CD4-positive, alpha-beta T cell treated with Interleukin-17A for 4 hours (primary cell): Measurements from ENCODE around the gene HS6ST1.
"Not testable (repeated sequence)": the region's sequence is repeated elsewhere in the genome, so short reads cannot be mapped to it uniquely, and the experiment has no call there.

Experiments used
- DNase-seq: peaks from one replicate; pipeline ENCODE4 v3.0.0-alpha.2; 2020; ENCODE audit warnings: mixed read lengths

Gene HS6ST1

GRCh38 chr2:128321784-128322714 lies 3.4 kb upstream of the HS6ST1 start:
- peak; percentile 85 for DNase-seq

DNA sequence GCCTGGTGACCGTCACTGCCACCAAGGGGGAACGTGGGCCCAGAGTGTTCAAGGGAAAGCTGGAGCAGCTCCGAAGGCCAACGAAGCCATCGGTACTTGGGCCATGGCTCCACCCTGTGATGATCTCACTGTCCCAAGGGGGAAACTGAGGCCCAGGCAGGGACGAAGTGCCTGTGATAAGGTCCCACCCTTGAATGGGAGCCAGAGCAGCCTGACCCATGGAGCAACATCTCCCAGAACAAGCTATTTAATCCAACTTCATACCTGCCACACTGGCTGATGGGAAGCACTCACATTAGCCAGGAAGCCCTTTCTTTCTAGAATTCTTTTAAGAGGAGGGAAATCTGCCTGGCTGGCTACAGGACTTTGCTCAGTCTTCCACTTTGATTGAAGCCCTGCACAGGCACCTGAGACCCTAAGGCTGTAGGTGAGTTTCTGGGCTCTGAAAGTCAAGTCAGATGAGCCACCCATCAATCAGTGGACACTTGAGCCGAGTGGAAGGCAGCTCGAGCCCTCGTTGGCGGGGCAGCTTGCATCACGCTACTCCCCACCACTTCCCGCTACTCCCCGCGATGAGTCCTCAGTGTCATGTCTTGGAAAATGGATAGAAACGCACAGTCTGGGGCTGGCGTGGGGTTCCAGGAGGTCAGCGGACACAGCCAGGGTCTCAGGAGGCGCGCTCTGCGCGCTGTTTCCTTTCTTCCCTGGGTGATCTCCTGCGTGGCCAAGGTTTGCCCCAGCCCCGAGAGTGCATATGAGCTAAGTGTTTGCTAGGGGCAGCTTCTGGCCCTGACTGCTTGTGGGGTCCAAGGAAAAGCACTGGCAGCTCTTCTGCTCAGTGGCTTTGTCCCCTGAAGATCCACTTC lies 2.5 kb upstream of the HS6ST1 start:
- DNase-seq: peak; percentile 4

DNA sequence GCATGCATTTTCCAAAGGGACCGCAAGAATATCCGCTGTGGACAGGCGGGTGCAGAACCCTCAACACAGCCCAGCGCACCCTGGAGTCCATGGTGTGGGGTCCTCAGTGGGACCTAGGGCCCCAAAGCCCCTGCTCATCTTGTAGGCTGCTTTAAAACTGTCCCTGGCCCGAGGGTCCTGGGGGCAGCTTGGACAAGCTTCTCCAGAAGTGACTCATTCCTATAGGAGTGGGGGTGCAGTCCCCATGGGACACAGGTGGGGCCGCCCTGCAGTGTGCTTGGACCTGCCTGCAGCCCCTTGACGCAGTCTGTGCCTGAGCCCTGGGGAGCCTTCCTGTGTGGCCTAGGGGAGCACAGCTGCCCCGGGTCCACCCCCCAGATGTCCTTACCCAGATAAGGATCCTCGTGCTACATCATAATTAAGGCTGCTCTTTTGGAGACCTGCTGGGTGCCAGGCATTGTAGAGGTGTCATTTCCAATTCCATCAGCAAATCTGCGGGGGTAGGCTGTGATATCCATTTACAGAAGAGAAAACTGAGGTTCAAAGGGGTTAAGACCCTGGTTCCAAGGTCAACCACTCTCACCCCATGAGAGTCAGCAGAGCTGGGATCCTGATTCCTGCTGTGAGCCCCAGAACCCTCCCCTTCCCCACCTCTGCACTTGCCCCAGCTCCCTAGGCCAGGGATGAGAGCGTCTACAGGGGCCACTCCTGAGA lies 1.7 kb upstream of the HS6ST1 start:
- DNase-seq: no peak

- DNase-seq: no peak
Observed at GRCh38 chr2:128319631-128320191, 1.0 kb upstream of the HS6ST1 start.

- DNase-seq: peak; percentile 41
Observed at GRCh38 chr2:128318245-128318644, 423 bp downstream of the HS6ST1 start.

DNA sequence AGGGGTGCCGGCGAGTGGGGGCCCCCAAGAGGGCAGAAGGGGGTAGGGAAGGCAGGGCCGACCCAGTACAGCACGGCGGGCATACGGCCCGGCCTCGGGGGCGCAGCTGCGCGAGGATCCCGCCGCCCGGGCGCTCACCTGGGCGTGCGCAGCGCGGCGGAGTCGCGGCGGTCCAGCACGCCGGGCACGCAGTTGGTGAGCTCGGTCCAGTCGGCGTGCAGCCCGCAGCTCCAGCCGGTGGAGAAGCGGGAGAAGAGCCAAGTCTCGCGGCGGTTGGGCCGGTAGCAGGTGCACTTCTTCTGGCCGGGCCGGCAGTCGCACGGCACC lies 806 bp downstream of the HS6ST1 start:
- not testable (repeated sequence) for DNase-seq

DNA sequence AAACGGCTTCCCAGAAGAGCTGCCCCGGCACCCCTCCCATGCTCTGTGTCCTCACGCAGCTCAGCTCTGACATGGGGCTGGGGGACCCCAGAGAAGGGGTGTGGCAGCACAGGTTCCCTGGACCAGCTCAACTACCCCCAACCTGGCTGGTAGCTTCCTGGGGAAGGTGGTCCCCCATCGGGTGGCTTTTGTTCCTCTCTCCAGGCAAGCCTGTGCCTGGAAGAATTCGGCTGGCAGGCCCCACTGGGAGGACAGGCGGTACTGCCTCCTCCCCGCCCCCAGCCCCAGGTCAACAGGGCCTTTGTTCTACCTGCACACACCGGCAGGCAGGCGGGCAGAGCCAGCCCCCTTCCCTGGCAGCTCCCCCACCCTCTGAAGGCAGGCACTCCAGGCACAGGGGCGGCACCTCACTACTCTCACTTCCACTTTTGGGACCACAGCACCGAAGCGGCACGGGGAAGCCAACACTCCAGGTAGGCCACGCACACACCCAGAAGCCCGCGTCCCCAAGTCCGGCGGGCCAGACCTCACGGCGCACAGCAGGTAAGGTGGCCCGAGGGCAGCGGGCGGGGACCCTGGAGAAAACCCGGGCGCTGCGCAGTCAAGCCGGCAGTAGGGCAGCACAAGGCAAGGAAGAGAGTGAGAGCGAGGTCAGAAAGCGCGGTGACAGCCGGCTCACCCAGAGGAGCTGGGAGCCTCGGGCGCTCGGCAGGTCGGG lies 1.3 kb downstream of the HS6ST1 start:
- peak; percentile 29 for DNase-seq

- DNase-seq: peak; percentile 2
Observed at GRCh38 chr2:128316777-128317180, 1.9 kb downstream of the HS6ST1 start.

- DNase-seq: peak; percentile 7
Observed at GRCh38 chr2:128315829-128316776, 2.6 kb downstream of the HS6ST1 start.

DNA sequence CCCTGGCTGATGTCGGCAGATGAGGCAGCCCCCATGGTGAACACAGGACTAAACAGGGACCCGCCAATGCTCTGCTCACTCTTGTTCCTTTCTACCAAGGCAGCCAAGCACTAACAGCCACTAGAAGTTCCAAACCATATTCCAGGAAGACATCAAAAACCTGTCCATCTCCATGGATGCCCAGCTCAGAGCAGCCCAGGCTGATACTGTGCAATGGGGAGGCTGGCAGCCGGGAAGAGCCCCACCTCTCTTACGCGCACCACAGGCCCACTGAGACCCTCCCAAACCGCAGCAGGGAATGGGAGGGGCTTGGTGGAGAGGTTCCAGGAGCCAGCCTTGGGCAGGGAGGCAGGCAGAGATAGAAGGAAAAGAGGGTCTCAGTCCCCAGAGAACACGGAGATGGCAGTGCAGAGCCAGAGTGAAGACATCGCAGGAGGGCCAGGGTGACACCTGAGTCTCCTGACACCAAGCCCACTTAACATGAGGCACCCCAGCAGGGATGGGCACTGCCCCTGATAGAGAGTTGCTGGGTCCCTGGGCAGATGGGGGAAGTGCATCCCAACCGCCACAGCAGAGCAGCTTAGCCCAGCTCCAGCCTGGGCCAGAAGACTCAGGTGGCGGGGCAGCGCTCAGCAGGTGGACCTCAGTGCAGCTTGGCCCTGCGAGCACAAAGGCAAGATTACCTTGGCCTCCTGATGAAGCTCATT lies 3.4 kb downstream of the HS6ST1 start:
- DNase-seq: peak; percentile 2

DNA sequence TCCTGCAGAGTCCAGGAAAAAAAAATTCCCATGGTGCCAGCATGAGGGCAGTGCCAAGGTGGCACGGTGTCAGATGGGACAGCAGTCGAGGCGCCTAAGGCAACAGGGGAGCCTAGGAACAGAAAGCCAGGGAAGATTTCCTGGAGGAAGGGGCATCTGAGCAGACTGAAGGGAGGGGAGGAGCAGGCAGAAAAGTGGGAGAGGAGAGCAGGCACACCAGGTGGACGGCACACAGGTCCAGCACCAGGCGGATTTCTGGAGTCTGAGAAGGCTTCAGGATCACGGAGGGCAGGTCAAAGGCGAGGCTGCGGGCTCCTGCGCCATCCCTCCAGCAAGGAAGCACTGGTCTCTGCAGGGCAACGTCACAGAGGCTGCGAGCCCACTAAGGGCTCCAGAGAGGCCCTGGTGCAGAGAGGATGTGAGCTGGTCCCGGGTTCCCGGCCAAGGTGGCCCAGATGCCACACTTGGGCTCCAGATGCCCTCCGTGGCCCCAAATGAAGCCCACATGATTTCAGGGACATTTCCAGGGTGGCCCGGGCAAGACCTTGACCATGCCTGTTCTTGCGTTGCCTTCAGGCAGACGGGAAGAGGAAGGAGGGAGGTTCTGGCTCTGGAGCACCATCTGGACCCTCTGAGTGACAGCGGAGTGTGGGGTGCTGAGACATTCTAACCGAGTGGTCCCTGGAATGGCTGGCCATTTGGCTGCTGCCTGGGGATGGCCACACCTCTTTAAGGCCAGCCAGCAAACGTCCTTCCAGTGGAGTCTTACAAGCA lies 4.1 kb downstream of the HS6ST1 start:
- DNase-seq: peak; percentile 2

DNA sequence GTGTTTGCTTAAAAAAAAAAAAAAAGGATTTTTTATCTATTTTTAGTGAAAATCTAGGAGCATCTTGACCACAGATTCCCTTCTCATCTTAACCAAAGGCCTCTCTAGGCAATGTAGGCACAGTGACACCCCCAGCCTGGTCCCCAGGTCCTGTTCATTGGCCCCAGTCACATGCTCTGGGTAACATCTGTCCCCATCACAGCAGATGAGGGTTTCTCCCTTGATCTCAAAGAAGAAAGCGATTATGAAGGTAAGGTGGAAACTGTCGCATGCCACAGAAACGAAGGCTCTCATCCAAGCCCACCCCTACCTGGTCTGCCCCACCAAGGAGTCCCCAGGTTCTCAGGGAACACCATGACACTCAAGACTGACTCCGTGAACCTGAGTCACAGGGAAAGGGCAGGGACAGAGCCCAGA lies 4.7 kb downstream of the HS6ST1 start:
- DNase-seq: peak; percentile 1

DNA sequence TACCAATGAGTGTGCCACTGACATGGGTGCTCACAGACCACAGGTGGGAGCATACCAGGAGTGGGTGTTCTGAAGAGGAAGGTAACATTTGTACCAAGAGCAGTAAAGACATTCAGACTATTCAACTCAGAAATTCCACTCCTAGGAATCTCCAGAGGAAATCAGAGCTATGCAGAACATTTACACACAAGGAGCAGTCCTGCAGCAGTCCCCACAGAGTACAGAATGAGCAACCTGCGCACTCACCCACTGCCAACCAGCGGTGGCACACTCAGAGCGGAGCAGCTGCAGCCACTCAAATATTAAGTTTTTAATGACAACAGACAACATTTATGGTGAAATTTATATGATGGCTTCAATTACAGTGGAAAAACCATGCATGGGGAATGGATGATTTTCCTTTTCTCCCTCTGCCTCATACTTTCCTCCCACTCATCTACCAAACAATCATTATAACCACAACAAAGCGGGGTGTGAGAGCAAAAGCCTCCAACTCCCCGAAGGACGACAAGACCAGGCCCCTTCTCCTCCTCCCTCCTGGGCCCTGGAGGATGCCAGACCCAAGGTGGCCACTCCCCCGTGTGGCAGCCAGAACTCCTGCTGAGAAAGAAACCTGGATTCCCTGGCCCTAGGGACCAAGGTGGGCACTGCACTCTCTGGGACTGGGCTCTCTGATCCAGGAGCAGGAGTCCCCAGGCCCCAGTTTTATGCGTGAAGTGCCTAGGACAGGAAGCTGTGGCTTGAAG lies 5.4 kb downstream of the HS6ST1 start:
- peak; percentile 2 for DNase-seq

- no peak for DNase-seq
Observed at GRCh38 chr2:128312411-128312810, 6.3 kb downstream of the HS6ST1 start.

GRCh38 chr2:128311755-128312341 lies 6.8 kb downstream of the HS6ST1 start:
- DNase-seq: no peak

DNA sequence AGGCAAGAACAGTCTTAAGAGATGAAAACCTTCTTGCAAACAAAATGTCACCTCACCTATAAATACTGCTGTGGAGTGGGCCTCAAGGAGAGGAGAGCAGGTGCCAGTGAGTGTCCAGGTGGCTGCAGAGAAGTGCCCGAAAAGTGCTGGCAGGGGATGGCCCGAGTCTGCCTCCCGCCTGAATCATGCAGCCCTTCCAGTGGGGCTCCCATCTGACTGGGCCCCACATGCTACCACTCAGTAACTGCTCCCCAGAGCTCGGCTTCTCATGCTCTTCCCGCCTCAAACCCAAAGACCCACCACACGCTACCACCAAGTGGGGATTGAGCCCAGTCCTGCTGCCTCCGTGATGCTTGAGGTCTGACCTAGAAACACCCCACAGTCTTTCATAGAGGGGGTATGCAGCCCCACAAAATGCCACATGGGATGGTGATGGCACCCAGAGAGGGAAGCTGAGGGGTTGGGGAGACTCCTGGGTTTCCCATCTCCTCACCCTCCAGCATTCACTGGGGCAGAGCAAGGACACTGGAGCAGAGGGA lies 7.4 kb downstream of the HS6ST1 start:
- DNase-seq: peak; percentile 1

GRCh38 chr2:128310761-128311160 lies 7.9 kb downstream of the HS6ST1 start:
- DNase-seq: no peak
